Astrocyte (in vitro differentiated cells and primary cell): Measurements from ENCODE around the gene SGK1. TPM values are rescaled to one million over a fixed set of nuclear protein-coding genes. Genes with fewer than 3 reads are reported as not detected.
"Not testable (repeated sequence)": the region's sequence is repeated elsewhere in the genome, so short reads cannot be mapped to it uniquely, and the experiment has no call there.

Experiments used
- DNase-seq: peaks from one replicate; pipeline ENCODE4 v3.0.0-alpha.2; 2010; ENCODE audit warnings: low read depth
- FAIRE-seq: peaks from 2 replicates; lab custom pipeline; 2011; peaks lifted over from hg19 to GRCh38; lab: Jason Lieb, UNC
- H2AFZ ChIP-seq: 2 replicates; pipeline ENCODE4 v1.6.0; 2012; ENCODE audit warnings: low read depth, low read length, inconsistent platforms
- H3K27ac ChIP-seq: 2 replicates; pipeline ENCODE4 v1.5.1; 2011; ENCODE audit warnings: low read depth, low read length, inconsistent platforms
- H3K27me3 ChIP-seq: 2 replicates; pipeline ENCODE4 v1.6.0; 2011; ENCODE audit warnings: low read length, inconsistent platforms; ENCODE audit not compliant: insufficient read depth
- H3K36me3 ChIP-seq: 2 replicates; pipeline ENCODE4 v1.5.1; 2011; ENCODE audit warnings: low read length, inconsistent platforms; ENCODE audit not compliant: insufficient read depth
- H3K4me1 ChIP-seq: 2 replicates; pipeline ENCODE4 v1.5.1; 2011; ENCODE audit warnings: low read length, inconsistent platforms; ENCODE audit not compliant: insufficient read depth
- H3K4me2 ChIP-seq: 2 replicates; pipeline ENCODE4 v1.6.0; 2012; ENCODE audit warnings: low read length, inconsistent platforms
- H3K4me3 ChIP-seq: 2 replicates; pipeline ENCODE4 v1.5.1; 2011; ENCODE audit warnings: low read depth, mild to moderate bottlenecking, low read length, inconsistent platforms; ENCODE audit not compliant: insufficient read depth
- H3K79me2 ChIP-seq: 2 replicates; pipeline ENCODE4 v1.6.0; 2012; ENCODE audit warnings: mild to moderate bottlenecking, low read length, inconsistent platforms; ENCODE audit not compliant: insufficient read depth
- H3K9ac ChIP-seq: 2 replicates; pipeline ENCODE4 v1.6.0; 2012; ENCODE audit warnings: mild to moderate bottlenecking, low read length, inconsistent platforms
- H3K9me3 ChIP-seq: 2 replicates; pipeline ENCODE4 v1.5.1; 2012; ENCODE audit warnings: low read depth, mild to moderate bottlenecking, low read length, inconsistent platforms; ENCODE audit not compliant: insufficient read depth
- H4K20me1 ChIP-seq: 2 replicates; pipeline ENCODE4 v1.6.0; 2012; ENCODE audit warnings: low read length, inconsistent platforms; ENCODE audit not compliant: insufficient read depth
- H3K27ac Mint-ChIP-seq: one replicate; pipeline ENCODE4 v1.8.0; 2021; ENCODE audit warnings: mild to moderate bottlenecking, mixed read lengths; ENCODE audit not compliant: unreplicated experiment
- H3K27me3 Mint-ChIP-seq: one replicate; pipeline ENCODE4 v1.8.0; 2021; ENCODE audit warnings: low read depth, mixed read lengths; ENCODE audit not compliant: unreplicated experiment
- H3K36me3 Mint-ChIP-seq: one replicate; pipeline ENCODE4 v1.8.0; 2021; ENCODE audit warnings: low read depth, mixed read lengths; ENCODE audit not compliant: unreplicated experiment
- H3K4me1 Mint-ChIP-seq: one replicate; pipeline ENCODE4 v1.8.0; 2021; ENCODE audit warnings: low read depth, mixed read lengths; ENCODE audit not compliant: unreplicated experiment
- H3K4me3 Mint-ChIP-seq: one replicate; pipeline ENCODE4 v1.8.0; 2021; ENCODE audit warnings: mild to moderate bottlenecking, moderate library complexity, mixed read lengths; ENCODE audit not compliant: unreplicated experiment
- H3K9me3 Mint-ChIP-seq: one replicate; pipeline ENCODE4 v1.8.0; 2021; ENCODE audit warnings: mild to moderate bottlenecking, mixed read lengths; ENCODE audit not compliant: unreplicated experiment
- EZH2 ChIP-seq: IDR thresholded peaks from 2 replicates; pipeline ENCODE4 v1.6.1; 2012; ENCODE audit warnings: mild to moderate bottlenecking, low read length, inconsistent platforms; ENCODE audit not compliant: insufficient read depth
- total RNA-seq: library from RNA; stranded (reverse); gene quantifications from 2 replicates; pipeline ENCODE4 v1.2.1, GENCODE V29; 2021
- TF ChIP-seq, protein P1 (sequence below): IDR thresholded peaks from 2 replicates; pipeline ENCODE4 v1.5.1; 2011; ENCODE audit warnings: low read depth, mild to moderate bottlenecking, inconsistent platforms, low read length, moderate library complexity; ENCODE audit not compliant: insufficient read depth

Gene SGK1
- total RNA-seq, 1 donor from 2014 or later, result 117 TPM

DNA sequence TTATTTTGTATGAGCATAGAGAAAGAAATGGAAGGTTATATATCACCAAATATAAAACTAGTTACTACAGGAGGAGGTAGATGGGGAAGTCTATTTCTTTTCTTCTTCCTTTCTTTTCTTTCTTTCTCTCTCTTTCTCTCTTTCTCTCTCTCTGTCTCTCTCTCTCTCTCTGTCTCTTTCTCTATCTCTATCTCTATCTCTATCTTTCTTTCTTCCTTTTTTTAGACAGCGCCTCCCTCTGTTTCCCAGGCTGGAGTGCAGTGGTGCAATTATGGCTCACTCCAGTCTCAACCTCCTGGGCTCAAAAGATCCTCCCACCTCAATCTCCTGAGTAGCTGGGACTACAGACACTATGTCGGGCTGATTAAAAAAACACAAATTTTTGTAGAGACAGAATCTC lies 10.2 kb upstream of the SGK1 start:
- Mint-ChIP-seq H3K4me3 (no peak overlapping the region), H3K4me1 (no peaks in the 10 kb centered on the region), H3K27me3 (no peaks in the 10 kb centered on the region), H3K9me3 (peaks cover 2% of the 10 kb centered on the region), H3K36me3 (no peaks in the 10 kb centered on the region), H3K27ac (no peak overlapping the region)
- H3K9ac ChIP-seq, result no peak overlapping the region
- no peak for TF ChIP-seq EZH2
- TF ChIP-seq, protein P1, sequence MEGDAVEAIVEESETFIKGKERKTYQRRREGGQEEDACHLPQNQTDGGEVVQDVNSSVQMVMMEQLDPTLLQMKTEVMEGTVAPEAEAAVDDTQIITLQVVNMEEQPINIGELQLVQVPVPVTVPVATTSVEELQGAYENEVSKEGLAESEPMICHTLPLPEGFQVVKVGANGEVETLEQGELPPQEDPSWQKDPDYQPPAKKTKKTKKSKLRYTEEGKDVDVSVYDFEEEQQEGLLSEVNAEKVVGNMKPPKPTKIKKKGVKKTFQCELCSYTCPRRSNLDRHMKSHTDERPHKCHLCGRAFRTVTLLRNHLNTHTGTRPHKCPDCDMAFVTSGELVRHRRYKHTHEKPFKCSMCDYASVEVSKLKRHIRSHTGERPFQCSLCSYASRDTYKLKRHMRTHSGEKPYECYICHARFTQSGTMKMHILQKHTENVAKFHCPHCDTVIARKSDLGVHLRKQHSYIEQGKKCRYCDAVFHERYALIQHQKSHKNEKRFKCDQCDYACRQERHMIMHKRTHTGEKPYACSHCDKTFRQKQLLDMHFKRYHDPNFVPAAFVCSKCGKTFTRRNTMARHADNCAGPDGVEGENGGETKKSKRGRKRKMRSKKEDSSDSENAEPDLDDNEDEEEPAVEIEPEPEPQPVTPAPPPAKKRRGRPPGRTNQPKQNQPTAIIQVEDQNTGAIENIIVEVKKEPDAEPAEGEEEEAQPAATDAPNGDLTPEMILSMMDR, result no peak
- H3K4me1 ChIP-seq, result no peaks in the 10 kb centered on the region
- H4K20me1 ChIP-seq, result no peaks in the 10 kb centered on the region
- no peak overlapping the region for H3K27ac ChIP-seq
- DNase-seq, result no peak
- H3K27me3 ChIP-seq, result no peaks in the 10 kb centered on the region
- no peak overlapping the region for H2AFZ ChIP-seq
- H3K79me2 ChIP-seq, result no peaks in the 10 kb centered on the region
- no peak overlapping the region for H3K4me2 ChIP-seq
- no peak for FAIRE-seq
- H3K36me3 ChIP-seq, result no peaks in the 10 kb centered on the region
- no peaks in the 10 kb centered on the region for H3K9me3 ChIP-seq
- H3K4me3 ChIP-seq, result no peak overlapping the region

GRCh38 chr6:134326192-134326591 lies 8.3 kb upstream of the SGK1 start:
- not testable (repeated sequence) for H4K20me1 ChIP-seq, H3K27ac ChIP-seq, H3K27me3 Mint-ChIP-seq, FAIRE-seq, H3K36me3 ChIP-seq, H3K4me2 ChIP-seq, H3K9me3 ChIP-seq, DNase-seq, H3K4me3 Mint-ChIP-seq, H3K36me3 Mint-ChIP-seq, H2AFZ ChIP-seq, H3K9ac ChIP-seq, H3K4me1 ChIP-seq, H3K4me3 ChIP-seq, H3K4me1 Mint-ChIP-seq, H3K27me3 ChIP-seq, H3K9me3 Mint-ChIP-seq, H3K27ac Mint-ChIP-seq, H3K79me2 ChIP-seq

GRCh38 chr6:134324766-134325165 lies 6.9 kb upstream of the SGK1 start:
- TF ChIP-seq, protein P1, result no peak
- TF ChIP-seq EZH2, result no peak
- FAIRE-seq (no peak), DNase-seq (no peak)
- Histone ChIP-seq H4K20me1 (no peaks in the 10 kb centered on the region), H2AFZ (no peak overlapping the region), H3K36me3 (no peaks in the 10 kb centered on the region), H3K79me2 (no peaks in the 10 kb centered on the region), H3K4me2 (no peak overlapping the region), H3K9ac (no peak overlapping the region), H3K4me1 (no peaks in the 10 kb centered on the region), H3K9me3 (no peaks in the 10 kb centered on the region), H3K27ac (no peak overlapping the region), H3K4me3 (no peak overlapping the region), H3K27me3 (no peaks in the 10 kb centered on the region)
- Mint-ChIP-seq H3K36me3 (no peaks in the 10 kb centered on the region), H3K9me3 (peaks cover 2% of the 10 kb centered on the region), H3K4me1 (no peaks in the 10 kb centered on the region), H3K27me3 (peaks cover 3% of the 10 kb centered on the region), H3K4me3 (no peak overlapping the region), H3K27ac (no peak overlapping the region)
